Body of pancreas (tissue), 4 donors: ENCODE measurements around the gene RBX1. TPM values are rescaled to one million over a fixed set of nuclear protein-coding genes. Genes with fewer than 3 reads are reported as not detected.

Source experiments
- ATAC-seq: fragments of 150-250 bp; one replicate; pipeline ENCODE4 v1.9.1; 2016
- DNase-seq, 4 donors: peaks; one replicate each; pipeline ENCODE4 v3.0.0-alpha.2; 2019
- H3K27ac ChIP-seq, 4 donors: fragments of 200-600 bp; sonication (generic); 1 replicate in 3 of 4; 2 replicates in 1 of 4; pipeline versions ENCODE4 v1.5.1 to v1.6.1; 2016 to 2019; ENCODE audit warnings: mild to moderate bottlenecking in 1 of 4, mixed read lengths in 1 of 4, moderate library complexity in 1 of 4
- H3K27me3 ChIP-seq, 2 donors: fragments of 200-600 bp; sonication (generic); one replicate each; pipeline ENCODE4 v1.6.0; 2016; ENCODE audit warnings: mild to moderate bottlenecking in 1 of 2
- H3K36me3 ChIP-seq, 2 donors: fragments of 200-600 bp; sonication (generic); replicated peaks in 1 of 2; 2 replicates each; pipeline ENCODE4 v1.5.1; 2016; ENCODE audit warnings: low read depth in 2 of 2; ENCODE audit not compliant: insufficient read depth in 1 of 2
- H3K4me1 ChIP-seq: fragments of 200-600 bp; sonication (generic); one replicate; pipeline ENCODE4 v1.6.0; 2016
- H3K4me3 ChIP-seq, 2 donors: fragments of 200-600 bp; sonication (generic); 1 replicate in 1 of 2; 2 replicates in 1 of 2; pipeline ENCODE4 v1.5.1; 2016 to 2019
- H3K9me3 ChIP-seq, 3 donors: fragments of 200-600 bp; sonication (generic); 1 replicate in 2 of 3; 2 replicates in 1 of 3; pipeline ENCODE4 v1.5.1; 2016
- POLR2A ChIP-seq, 3 donors: fragments of 450-650 bp; IDR thresholded peaks; one replicate each; pipeline ENCODE4 v1.6.1; 2016; ENCODE audit warnings: antibody characterized with exemption in 3 of 3, mild to moderate bottlenecking in 2 of 3
- WGBS, 2 donors: methylation state at CpG; one replicate each; pipeline ENCODE4 v1.1.5; 2017; 5-methylcytosine and 5-hydroxymethylcytosine counted together
- intact Hi-C: fragments of 100-400 bp; cut with DNase I; formaldehyde crosslinking; loops from one replicate; pipeline ENCODE4 v1.15.1; 2023
- total RNA-seq, 2 donors: library from RNA; depleted of rRNA; stranded (reverse); fragments of >200 nt; gene quantifications; one replicate each; pipeline ENCODE4 v1.1.0, GENCODE V29; 2016
- TF ChIP-seq, protein P1 (sequence below), 7 experiments: fragments of 450-650 bp in 4 of 7; fragments of 200-600 bp in 3 of 7; sonication (generic) in 3 of 7; IDR thresholded peaks; one replicate each; pipeline ENCODE4 v1.5.1; 2016 to 2019; ENCODE audit warnings: antibody characterized with exemption in 7 of 7

Gene RBX1
- total RNA-seq, 2 donors from 2014 or later = 6.9 to 20.2 TPM

DNA sequence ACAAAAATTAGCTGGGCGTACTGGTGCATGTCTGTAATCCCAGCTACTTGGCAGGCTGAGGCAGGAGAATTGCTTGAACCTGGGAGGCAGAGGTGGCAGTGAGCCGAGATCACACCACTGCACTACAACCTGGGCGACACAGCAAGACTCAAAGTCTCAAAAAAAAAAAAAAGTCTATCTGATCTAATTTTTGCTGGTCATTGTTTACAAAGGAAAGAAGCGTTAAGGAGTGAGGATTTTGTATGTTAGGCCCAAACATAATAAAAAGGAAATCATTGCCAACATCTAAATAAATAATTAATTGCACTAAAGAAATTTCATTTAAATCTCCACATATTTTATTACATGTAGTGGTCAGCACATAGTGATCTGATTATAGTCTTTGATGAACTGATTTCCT is 2.9 kb downstream of the RBX1 start:
- Histone ChIP-seq H3K9me3 (no peaks in the 10 kb centered on the region), H3K36me3 (no peaks in the 10 kb centered on the region), H3K27me3 (no peaks in the 10 kb centered on the region), H3K27ac (no peak overlapping the region), H3K4me3 (no peak overlapping the region), H3K4me1 (peaks cover 28% of the 10 kb centered on the region)
- 67 to 76% methylated on average over 4 of the region's 4 CpGs for WGBS, 2 donors
- intact Hi-C loops = loop anchor here (5.0 kb wide), 1 partner anchor 138 kb away; the partner anchor contains the start of gene EP300
- no peak for TF ChIP-seq POLR2A (IDR thresholded peaks at IDR 0.05)
- TF ChIP-seq, protein P1, sequence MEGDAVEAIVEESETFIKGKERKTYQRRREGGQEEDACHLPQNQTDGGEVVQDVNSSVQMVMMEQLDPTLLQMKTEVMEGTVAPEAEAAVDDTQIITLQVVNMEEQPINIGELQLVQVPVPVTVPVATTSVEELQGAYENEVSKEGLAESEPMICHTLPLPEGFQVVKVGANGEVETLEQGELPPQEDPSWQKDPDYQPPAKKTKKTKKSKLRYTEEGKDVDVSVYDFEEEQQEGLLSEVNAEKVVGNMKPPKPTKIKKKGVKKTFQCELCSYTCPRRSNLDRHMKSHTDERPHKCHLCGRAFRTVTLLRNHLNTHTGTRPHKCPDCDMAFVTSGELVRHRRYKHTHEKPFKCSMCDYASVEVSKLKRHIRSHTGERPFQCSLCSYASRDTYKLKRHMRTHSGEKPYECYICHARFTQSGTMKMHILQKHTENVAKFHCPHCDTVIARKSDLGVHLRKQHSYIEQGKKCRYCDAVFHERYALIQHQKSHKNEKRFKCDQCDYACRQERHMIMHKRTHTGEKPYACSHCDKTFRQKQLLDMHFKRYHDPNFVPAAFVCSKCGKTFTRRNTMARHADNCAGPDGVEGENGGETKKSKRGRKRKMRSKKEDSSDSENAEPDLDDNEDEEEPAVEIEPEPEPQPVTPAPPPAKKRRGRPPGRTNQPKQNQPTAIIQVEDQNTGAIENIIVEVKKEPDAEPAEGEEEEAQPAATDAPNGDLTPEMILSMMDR (IDR thresholded peaks at IDR 0.05) = no peak
- DNase-seq (no peak), ATAC-seq (no peak)

DNA sequence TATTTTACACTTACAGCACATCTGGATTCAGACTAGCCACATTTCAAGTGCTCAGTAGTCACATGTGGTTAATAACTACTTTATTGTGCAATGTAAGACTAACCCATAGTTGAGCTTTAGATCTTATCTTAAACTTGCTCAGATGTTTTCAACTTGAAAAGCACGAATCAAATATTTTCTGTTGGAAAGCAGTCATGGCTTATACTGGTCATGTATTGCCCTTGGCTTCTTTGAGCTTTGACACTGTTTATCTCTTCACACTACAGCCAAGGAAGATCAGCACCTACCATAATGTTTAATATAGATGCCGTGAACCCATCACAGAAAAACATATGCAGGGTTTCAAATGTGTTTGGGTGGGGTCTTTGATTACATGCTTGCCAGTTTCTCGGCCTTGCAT is 4.4 kb downstream of the RBX1 start:
- H3K4me1 ChIP-seq = peaks cover 19% of the 10 kb centered on the region
- TF ChIP-seq POLR2A (IDR thresholded peaks at IDR 0.05) = no peak
- TF ChIP-seq, protein P1 (IDR thresholded peaks at IDR 0.05) = no peak
- intact Hi-C loops = no loop called here

DNA sequence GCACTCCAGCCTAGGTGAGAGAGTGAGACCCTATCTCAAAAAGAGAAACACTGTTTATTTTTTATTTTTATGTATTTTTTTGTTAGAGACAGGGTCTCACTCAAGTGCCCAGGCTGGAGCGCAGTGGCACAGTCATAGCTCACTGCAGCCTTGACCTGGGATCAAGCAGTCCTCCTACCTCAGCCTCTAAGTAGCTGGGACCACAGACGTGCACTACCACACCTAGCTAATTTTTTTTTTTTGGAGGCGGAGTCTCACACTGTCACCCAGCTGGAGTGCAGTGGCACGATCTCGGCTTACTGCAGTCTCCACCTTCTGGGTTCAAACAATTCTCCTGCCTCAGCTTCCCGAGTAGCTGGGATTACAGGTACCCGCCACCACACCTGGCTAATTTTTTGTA is 6.4 kb downstream of the RBX1 start:
- 87 to 91% methylated on average over 7 of the region's 7 CpGs for WGBS, 2 donors
- Histone ChIP-seq H3K4me1 (peaks cover 12% of the 10 kb centered on the region), H3K36me3 (no peaks in the 10 kb centered on the region), H3K27me3 (no peaks in the 10 kb centered on the region), H3K9me3 (no peaks in the 10 kb centered on the region), H3K4me3 (no peak overlapping the region), H3K27ac (no peak overlapping the region)
- DNase-seq = no peak
- TF ChIP-seq, protein P1 (IDR thresholded peaks at IDR 0.05) = no peak
- no peak for TF ChIP-seq POLR2A (IDR thresholded peaks at IDR 0.05)
- intact Hi-C loops = no loop called here
- no peak for ATAC-seq

More for the DNA sequence above, 4.4 kb downstream of the RBX1 start:
- DNase-seq (no peak), ATAC-seq (no peak)
- Histone ChIP-seq H3K27me3 (no peaks in the 10 kb centered on the region), H3K36me3 (no peaks in the 10 kb centered on the region), H3K9me3 (no peaks in the 10 kb centered on the region), H3K27ac (no peak overlapping the region), H3K4me3 (no peak overlapping the region)
- WGBS, 2 donors = 81 to 84% methylated on average over 3 of the region's 3 CpGs

DNA sequence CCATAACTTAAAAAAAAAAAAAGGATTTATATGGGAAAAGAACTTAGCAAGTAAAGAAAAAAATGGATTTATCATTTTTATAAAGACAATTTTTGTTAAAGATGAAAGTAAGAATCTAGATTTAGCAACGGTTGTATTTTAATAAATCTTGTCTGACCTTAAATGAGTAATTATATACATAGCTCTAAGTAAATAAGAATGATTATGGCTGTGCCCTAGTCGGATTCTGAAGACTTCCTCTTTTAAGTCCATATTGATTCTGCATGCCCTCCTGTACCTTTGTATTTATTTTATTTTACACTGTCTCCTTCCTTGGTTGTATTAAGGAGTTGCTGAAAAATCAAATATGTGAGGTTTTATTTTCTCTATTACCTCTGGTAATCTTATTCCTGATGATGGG is 7.1 kb downstream of the RBX1 start:
- intact Hi-C loops = no loop called here
- Histone ChIP-seq H3K36me3 (no peaks in the 10 kb centered on the region), H3K9me3 (no peaks in the 10 kb centered on the region), H3K4me3 (no peak overlapping the region), H3K27me3 (no peaks in the 10 kb centered on the region), H3K4me1 (peaks cover 5% of the 10 kb centered on the region), H3K27ac (no peak overlapping the region)
- WGBS, 2 donors = 67 to 68% methylated on average over 2 of the region's 2 CpGs
- ATAC-seq (no peak), DNase-seq (no peak)
- no peak for TF ChIP-seq POLR2A (IDR thresholded peaks at IDR 0.05)
- TF ChIP-seq, protein P1 (IDR thresholded peaks at IDR 0.05) = no peak

DNA sequence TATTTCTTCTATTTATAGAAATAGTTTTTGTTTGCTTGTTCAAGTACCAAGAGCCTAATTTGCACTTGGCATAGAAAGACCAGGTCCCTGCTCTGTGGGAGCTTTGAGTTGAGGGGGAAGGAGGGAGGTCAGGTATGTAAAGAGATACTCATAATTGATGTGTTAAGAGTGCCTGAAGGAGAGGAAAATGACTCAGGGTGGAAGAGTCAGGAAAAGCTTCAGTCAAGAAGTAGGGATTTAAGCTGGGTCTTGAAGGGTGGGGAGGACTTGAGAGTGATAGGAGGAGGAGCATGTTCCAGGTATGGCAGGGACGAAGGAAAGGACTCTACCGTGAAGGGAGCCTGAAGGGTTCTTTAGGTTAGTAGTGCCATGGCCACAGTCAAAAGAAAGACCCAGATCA is 9.0 kb downstream of the RBX1 start:
- intact Hi-C loops = no loop called here
- H3K27me3 ChIP-seq = no peaks in the 10 kb centered on the region
- no peaks in the 10 kb centered on the region for H3K9me3 ChIP-seq
- no peak overlapping the region for H3K4me3 ChIP-seq
- ATAC-seq (no peak), DNase-seq (no peak)
- H3K27ac ChIP-seq = no peak overlapping the region
- TF ChIP-seq, protein P1 (IDR thresholded peaks at IDR 0.05) = no peak
- TF ChIP-seq POLR2A (IDR thresholded peaks at IDR 0.05) = no peak
- no peaks in the 10 kb centered on the region for H3K4me1 ChIP-seq
- 82 to 85% methylated on average over 2 of the region's 2 CpGs for WGBS, 2 donors
- H3K36me3 ChIP-seq = peaks cover 0 to 6% of the 10 kb centered on the region in 2 donors
